Measurements from ENCODE around the gene ANAPC1.
"Not testable (repeated sequence)": the region's sequence is repeated elsewhere in the genome, so short reads cannot be mapped to it uniquely, and the experiment has no call there.

Gene ANAPC1, protein sequence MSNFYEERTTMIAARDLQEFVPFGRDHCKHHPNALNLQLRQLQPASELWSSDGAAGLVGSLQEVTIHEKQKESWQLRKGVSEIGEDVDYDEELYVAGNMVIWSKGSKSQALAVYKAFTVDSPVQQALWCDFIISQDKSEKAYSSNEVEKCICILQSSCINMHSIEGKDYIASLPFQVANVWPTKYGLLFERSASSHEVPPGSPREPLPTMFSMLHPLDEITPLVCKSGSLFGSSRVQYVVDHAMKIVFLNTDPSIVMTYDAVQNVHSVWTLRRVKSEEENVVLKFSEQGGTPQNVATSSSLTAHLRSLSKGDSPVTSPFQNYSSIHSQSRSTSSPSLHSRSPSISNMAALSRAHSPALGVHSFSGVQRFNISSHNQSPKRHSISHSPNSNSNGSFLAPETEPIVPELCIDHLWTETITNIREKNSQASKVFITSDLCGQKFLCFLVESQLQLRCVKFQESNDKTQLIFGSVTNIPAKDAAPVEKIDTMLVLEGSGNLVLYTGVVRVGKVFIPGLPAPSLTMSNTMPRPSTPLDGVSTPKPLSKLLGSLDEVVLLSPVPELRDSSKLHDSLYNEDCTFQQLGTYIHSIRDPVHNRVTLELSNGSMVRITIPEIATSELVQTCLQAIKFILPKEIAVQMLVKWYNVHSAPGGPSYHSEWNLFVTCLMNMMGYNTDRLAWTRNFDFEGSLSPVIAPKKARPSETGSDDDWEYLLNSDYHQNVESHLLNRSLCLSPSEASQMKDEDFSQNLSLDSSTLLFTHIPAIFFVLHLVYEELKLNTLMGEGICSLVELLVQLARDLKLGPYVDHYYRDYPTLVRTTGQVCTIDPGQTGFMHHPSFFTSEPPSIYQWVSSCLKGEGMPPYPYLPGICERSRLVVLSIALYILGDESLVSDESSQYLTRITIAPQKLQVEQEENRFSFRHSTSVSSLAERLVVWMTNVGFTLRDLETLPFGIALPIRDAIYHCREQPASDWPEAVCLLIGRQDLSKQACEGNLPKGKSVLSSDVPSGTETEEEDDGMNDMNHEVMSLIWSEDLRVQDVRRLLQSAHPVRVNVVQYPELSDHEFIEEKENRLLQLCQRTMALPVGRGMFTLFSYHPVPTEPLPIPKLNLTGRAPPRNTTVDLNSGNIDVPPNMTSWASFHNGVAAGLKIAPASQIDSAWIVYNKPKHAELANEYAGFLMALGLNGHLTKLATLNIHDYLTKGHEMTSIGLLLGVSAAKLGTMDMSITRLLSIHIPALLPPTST (N-terminal part only)

DNA sequence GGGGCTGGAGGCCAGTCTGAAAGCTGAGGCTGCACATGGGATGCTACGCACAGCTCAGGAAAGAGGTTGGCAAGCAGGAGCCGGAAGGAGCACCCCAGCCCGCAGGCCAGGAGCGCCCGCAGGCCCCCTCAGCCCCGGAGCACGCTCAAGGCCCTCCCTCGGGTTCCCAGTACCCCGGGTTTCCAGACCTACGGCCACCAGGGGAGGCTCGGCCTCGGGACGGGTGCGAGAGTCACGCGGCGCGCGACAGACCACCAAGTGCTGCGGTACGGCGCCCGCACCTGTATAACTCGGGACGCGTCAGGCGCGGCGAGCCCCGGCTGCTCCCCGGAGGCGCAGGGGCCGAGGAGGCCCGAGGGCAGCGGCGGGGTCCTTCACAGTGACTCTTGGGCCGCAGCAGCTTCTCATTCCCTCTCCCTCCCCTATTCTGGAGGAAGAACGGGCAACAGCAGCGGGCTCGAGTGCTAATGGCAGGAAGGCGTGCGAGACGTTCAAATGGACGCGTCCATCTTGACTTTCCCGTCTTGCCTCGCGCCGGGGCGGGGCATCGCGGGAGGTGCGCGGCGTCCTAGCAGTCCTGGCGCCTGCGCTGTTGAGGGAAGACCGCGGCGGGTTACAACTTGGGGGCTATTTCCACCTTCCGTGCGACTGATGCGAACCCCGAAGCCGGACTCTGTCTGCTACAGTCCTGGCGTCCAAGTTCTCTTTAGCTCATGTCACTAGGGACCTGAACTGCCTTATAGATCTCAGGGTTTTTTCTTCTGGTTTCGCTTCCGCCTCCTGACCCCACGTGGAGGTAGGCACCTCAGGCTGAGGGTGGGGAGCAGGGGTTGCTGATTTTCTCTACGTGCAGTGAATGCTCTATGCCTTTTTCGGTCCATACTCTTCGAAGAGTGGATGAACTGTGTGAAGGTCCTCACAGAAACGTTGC lies at the start of gene ANAPC1:
ANAPC1 (minus strand) TSS at position 533 of the 931 bp plus-strand sequence. CDS start 3,368 bp downstream, outside the sequence.
- DNase-seq (ENCODE audit: insufficient read length, low spot score), result peak; percentile 88
- FAIRE-seq, result peak; percentile 64

DNA sequence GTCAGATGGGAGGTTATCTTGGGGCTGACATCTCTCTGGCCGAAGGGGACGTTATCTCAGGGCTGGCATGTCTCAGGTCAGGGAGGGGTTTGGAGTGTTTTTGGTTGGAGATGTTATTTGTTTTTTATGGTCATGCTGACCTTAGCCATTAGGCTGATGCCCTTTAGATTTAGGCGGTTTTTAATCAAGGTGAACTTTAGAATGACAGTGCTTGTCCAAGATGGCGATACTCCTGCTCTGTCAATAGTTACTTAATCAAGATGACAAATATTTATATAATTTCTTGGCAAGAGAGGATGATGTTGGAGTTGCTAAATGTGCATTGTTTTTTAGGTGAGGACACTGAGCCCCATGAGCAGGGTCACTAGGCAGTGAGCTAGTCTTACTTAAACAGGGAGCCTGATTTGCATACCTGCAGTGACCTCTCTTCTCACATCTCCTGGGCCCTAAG lies 48.9 kb upstream of the ANAPC1 start:
- FAIRE-seq (no peak), DNase-seq (ENCODE audit: insufficient read length, low spot score) (no peak)

DNA sequence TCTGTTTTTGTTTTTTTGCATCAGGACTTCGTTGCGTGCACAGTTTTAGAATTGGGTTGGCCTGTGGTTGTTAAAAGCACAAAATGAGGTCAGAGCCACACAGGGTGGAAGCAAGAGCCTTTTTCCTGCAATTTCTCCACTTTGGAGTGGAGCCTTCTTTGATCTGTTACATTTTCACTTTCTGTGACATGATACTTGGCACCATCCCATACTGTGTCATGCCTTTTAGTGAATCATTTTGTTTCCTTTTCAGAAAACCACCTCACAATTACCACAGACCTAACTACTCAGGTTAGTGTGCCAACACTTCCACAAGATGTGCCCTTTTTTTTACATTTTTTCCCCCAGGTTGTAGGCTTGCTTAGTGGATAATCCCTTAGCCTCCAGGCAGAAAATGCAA lies 46.9 kb upstream of the ANAPC1 start:
- no peak for DNase-seq (ENCODE audit: insufficient read length, low spot score)
- FAIRE-seq, result no peak

DNA sequence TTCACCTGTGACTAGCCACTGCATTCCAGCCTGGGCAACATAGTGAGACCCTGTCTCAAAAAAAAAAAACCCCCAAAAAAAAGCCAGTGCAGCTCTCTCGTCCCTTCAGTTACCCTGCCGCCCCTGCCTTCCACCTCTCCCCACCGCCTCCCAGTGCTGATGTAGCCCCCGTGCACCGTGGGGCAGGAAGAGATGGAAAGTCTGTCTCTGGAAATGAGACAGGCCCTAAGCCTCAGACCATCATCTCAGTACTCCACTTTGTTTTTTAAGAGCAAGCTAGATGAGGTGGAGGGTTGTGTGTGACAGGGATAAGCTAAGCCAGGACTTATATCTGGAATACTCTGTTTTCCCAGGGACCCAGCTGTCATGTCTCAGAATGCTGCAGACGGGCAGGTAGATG lies 46.4 kb upstream of the ANAPC1 start:
- no peak for FAIRE-seq
- no peak for DNase-seq (ENCODE audit: insufficient read length, low spot score)

GRCh38 chr2:111927723-111928122 lies 43.7 kb upstream of the ANAPC1 start:
- DNase-seq (ENCODE audit: insufficient read length, low spot score) (no peak), FAIRE-seq (no peak)

DNA sequence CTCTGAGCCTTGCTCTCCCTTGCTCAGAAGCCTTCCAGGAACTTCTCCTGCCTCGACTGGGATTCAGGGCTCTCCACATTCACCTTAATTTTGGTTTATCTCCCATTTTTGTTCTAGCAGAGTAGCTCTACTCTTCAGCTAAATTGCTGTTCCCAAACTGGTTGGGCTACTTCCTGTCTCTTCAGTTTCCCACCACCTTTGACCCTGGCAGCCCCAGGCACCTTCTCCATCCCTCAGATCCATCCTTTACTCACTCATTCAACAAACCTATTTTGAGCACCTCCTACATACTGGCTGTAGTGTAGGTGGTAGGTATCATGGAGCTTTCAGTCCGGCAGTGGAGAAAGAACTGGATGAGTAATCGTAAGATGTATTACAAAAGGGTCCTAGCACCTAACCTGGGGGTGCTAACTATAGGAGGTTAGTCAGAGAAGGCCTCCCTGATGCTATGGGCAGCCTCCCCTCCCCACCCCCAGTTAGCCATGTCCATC lies 40.7 kb upstream of the ANAPC1 start:
- FAIRE-seq (no peak), DNase-seq (ENCODE audit: insufficient read length, low spot score) (no peak)

DNA sequence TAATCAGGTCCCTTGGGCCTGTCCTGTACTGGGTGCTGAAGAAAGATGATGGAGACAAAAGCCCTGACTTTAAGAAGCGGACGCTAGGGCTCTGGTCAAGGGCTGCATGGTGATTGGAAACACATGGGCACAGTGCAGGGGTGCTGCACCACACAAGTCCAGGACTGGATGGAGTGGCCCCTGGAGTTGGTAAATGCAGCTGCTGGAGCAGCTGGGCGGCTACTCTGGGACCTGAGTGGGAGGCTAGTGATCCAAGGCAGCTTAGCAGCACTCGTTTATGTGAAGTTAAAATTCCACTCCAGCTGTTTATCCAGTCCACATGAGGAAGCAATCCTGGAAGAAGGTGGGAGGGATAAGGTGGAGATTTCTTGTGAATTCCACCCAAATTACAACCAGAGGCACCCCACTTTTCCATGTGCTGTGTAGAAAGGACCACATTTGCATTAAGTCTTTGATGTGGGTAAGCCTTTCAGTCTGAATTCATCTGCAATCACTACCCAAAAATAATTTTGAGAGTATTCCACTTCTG lies 39.3 kb upstream of the ANAPC1 start:
- FAIRE-seq (no peak), DNase-seq (ENCODE audit: insufficient read length, low spot score) (no peak)

- DNase-seq (ENCODE audit: insufficient read length, low spot score), result no peak
- FAIRE-seq, result no peak
These were observed 36.0 kb upstream of the ANAPC1 start for GRCh38 chr2:111919794-111920608.

GRCh38 chr2:111919365-111919764 lies 35.4 kb upstream of the ANAPC1 start:
- no peak for FAIRE-seq

GRCh38 chr2:111918383-111918806 lies 34.4 kb upstream of the ANAPC1 start:
- FAIRE-seq (peak; percentile 9), DNase-seq (ENCODE audit: insufficient read length, low spot score) (peak; percentile 54)

More at GRCh38 chr2:111919365-111919764, 35.4 kb upstream of the ANAPC1 start:
- DNase-seq (ENCODE audit: insufficient read length, low spot score), result no peak

GRCh38 chr2:111917106-111917505 lies 33.1 kb upstream of the ANAPC1 start:
- FAIRE-seq, result no peak
- no peak for DNase-seq (ENCODE audit: insufficient read length, low spot score)

DNA sequence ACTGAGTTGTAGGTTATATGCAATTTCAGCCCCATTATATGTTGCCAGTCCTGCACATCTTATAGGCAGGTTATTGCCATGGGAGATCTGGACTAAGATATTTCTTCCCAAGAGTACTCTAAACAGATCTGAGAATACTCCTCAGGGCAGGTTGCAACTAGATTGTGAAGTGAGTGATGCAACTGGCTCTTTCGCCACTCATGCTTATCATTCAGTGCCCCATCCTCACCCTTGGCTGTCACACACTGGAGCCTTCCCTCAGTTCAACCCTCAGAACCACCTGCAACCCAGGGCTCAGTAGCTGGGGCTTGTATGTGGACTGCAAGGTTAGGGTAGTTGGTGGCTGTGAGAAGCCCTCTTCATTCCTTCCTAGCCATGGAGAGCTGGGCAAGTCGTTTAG lies 28.6 kb upstream of the ANAPC1 start:
- FAIRE-seq, result no peak

GRCh38 chr2:111911295-111911977 lies 27.4 kb upstream of the ANAPC1 start:
- FAIRE-seq; DNase-seq (ENCODE audit: insufficient read length, low spot score): not testable (repeated sequence)

More for the DNA sequence above, 28.6 kb upstream of the ANAPC1 start:
- DNase-seq (ENCODE audit: insufficient read length, low spot score), result no peak

DNA sequence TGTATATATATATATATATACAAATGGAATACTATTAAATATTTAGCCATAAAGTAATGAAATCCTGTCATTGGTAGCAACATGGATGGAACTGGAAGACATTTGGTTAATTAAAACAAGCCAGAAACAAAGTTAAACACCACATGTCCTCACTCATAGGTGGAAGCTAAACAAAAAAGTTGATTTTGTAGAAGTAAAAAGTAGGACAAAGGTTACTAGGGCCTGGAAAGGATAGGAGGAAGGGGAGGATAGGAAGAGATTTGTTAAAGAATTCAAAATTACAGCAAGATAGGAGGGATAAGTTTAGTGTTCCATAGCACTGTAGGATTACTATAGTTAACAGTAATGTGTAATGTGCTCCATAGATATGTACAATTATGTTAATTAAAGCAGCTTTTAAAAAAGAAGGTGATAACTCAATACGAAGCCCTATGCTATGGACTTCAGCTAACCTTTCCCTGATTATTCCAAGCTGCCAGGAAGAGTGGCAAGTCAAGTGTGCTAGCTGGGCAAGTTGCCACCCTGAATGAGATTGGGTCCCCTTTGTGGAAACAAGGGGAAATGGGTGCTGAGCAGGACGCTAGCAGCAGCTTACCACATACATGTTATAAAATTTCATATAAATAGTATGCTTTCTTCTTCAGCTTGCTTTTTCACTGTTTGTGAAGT lies 26.8 kb upstream of the ANAPC1 start:
- DNase-seq (ENCODE audit: insufficient read length, low spot score) (no peak), FAIRE-seq (no peak)

DNA sequence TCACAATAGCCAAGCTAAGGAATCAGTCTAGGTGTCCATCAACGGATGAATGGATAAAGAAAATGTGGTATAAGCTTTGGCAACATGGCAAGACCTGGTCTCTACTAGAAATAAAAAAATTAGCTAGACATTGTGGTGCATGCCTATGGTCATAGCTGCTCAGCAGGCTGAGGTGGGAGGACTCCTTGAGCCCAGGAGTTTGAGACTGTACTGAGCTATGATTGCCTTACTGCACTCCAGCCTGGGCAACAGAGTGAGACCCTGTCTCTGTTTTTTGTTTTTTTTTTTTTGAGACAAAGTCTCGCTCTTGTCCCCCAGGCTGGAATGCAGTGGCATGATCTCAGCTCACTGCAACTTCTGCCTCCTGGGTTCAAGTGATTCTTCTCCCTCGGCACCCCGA lies 26.0 kb upstream of the ANAPC1 start:
- FAIRE-seq; DNase-seq (ENCODE audit: insufficient read length, low spot score): not testable (repeated sequence)

DNA sequence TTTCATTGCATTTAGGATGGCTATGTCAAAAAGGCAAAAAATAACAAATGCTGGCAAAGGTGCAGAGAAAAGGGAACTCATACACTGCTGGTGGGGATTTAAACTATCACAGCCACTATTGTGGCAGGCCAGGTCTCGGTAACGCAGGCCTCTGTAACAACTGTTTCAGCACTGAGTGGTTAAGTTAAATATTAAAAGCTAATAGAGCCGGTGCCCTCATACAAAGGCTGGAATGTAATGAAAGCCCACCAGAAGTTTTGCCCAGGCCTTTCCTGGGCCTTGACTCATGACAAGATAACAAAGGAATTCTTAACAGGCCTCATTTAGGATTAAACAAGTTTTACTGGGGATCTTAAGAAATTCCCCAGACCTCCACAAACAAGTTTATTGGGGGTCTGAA lies 25.1 kb upstream of the ANAPC1 start:
- no peak for FAIRE-seq
- DNase-seq (ENCODE audit: insufficient read length, low spot score), result no peak

DNA sequence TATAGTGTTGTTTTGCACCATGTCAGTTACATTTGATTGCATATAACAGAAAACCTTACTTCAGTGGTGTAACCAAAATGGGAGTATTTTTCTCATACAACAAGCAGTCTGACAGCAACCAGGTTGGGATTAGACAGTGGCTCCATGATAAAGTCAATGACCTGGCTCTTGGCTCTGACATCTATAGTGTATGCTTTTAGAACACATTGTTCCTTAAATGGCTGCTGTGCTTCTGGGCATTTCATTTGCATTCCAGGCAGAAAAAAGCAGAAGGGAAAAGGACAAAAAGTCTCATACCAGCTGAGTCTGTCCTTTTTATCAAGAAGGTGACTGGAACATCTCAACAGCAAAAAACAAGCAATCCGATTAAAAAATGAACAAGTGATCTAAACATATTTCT lies 24.6 kb upstream of the ANAPC1 start:
- FAIRE-seq (no peak), DNase-seq (ENCODE audit: insufficient read length, low spot score) (no peak)

Data from HTR-8/SVneo (cell line).